ENCODE measurements around the gene SHLD2.

SHLD2 gene

DNA sequence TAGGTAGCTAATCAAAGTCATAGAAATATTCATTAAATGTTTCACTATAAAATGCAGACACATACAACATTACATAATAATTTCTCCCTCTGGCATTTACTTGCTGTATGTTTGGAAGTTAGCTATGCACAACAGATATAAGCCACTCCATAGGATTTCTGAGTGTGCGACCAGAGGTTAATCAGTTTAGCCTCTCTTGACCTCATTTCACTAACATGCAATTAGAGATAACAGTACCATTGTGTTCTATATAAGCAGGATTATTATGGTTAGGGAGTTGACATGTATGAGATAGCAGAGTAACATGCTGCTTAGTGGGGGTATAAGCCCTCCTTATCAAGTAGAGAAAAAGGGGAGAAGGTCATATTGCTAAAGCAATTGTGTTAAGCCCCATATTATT, 26.7 kb upstream of the SHLD2 start:
- TF ChIP-seq YY1 (IDR thresholded peaks at IDR 0.05; ENCODE audit: low read depth), result no peak
- no peak for TF ChIP-seq EGR1 (IDR thresholded peaks at IDR 0.05)
- TF ChIP-seq CREB1 (IDR thresholded peaks at IDR 0.05; ENCODE audit: low read depth), result no peak

DNA sequence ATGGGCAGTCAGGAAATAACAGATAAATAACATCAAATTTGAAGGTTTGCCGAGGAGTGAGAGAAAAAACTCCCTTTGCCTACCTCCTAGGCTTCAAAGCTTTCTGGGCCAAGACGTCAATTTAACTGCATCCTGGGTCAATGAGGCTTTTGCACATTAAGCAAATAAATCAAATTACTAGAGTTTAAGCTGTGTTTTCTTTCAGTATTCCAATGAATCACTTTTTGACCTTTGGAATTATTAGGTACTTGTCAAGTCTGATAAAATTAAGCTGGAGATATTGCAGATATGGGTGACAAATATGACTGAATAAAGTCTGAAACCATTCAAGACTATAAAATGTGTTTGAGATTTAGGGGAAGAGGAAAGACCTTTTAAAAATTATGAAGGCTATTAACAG, 22.6 kb upstream of the SHLD2 start:
- TF ChIP-seq TEAD4 (IDR thresholded peaks at IDR 0.05) (no peak), EGR1 (IDR thresholded peaks at IDR 0.05) (no peak), TCF12 (IDR thresholded peaks at IDR 0.05; ENCODE audit: low read depth) (no peak), TAF1 (IDR thresholded peaks at IDR 0.05; ENCODE audit: low read depth) (no peak), YY1 (IDR thresholded peaks at IDR 0.05; ENCODE audit: low read depth) (no peak), CEBPB (IDR thresholded peaks at IDR 0.05) (no peak), CREB1 (IDR thresholded peaks at IDR 0.05; ENCODE audit: low read depth) (no peak), FOXM1 (IDR thresholded peaks at IDR 0.05; ENCODE audit: borderline replicate concordance, low read depth) (no peak), ZBTB7A (IDR thresholded peaks at IDR 0.05; ENCODE audit: low read depth) (no peak), EP300 (IDR thresholded peaks at IDR 0.05; ENCODE audit: borderline replicate concordance) (no peak), RAD21 (IDR thresholded peaks at IDR 0.05; ENCODE audit: low read depth) (no peak), NFIC (IDR thresholded peaks at IDR 0.05) (no peak)
- TF ChIP-seq, protein P1, sequence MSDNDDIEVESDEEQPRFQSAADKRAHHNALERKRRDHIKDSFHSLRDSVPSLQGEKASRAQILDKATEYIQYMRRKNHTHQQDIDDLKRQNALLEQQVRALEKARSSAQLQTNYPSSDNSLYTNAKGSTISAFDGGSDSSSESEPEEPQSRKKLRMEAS (IDR thresholded peaks at IDR 0.05), result no peak
- TF ChIP-seq, protein P2, sequence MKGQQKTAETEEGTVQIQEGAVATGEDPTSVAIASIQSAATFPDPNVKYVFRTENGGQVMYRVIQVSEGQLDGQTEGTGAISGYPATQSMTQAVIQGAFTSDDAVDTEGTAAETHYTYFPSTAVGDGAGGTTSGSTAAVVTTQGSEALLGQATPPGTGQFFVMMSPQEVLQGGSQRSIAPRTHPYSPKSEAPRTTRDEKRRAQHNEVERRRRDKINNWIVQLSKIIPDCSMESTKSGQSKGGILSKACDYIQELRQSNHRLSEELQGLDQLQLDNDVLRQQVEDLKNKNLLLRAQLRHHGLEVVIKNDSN (IDR thresholded peaks at IDR 0.05), result no peak
- TF ChIP-seq, protein P3, sequence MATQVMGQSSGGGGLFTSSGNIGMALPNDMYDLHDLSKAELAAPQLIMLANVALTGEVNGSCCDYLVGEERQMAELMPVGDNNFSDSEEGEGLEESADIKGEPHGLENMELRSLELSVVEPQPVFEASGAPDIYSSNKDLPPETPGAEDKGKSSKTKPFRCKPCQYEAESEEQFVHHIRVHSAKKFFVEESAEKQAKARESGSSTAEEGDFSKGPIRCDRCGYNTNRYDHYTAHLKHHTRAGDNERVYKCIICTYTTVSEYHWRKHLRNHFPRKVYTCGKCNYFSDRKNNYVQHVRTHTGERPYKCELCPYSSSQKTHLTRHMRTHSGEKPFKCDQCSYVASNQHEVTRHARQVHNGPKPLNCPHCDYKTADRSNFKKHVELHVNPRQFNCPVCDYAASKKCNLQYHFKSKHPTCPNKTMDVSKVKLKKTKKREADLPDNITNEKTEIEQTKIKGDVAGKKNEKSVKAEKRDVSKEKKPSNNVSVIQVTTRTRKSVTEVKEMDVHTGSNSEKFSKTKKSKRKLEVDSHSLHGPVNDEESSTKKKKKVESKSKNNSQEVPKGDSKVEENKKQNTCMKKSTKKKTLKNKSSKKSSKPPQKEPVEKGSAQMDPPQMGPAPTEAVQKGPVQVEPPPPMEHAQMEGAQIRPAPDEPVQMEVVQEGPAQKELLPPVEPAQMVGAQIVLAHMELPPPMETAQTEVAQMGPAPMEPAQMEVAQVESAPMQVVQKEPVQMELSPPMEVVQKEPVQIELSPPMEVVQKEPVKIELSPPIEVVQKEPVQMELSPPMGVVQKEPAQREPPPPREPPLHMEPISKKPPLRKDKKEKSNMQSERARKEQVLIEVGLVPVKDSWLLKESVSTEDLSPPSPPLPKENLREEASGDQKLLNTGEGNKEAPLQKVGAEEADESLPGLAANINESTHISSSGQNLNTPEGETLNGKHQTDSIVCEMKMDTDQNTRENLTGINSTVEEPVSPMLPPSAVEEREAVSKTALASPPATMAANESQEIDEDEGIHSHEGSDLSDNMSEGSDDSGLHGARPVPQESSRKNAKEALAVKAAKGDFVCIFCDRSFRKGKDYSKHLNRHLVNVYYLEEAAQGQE (IDR thresholded peaks at IDR 0.05; ENCODE audit: low read depth), result no peak

DNA sequence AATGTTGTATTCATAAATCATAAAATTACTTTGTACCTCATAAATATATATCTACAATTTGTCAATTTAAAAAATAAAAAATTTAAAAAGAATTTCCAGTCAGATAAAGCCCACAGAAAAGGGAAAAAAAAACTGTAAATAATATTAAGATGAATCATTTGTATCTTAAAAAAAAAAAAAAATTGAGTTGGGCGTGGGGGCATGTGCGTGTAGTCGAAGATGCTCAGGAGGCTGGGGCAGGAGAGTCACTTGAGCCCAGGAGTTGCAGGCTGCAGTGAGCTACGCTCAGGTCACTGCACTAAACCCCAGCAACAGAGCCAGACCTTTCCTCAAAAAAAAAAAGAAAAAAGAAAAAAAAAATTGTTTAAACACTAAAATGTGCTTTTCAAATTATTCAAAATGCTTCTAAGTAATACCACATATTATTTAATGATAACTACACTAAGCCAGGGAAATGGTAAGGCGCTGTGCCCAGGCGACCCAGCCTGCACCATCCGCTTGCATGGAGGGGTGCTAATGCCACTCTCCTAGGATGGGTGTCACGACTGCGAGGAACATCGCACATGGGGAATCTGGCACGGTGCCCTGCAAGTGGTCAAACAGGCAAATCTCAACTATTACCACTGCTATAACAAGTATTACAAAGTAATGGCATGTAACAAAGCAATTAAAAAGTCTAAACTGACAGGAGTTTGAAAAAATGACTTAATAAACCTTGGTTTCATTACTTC, 15.7 kb upstream of the SHLD2 start:
- TF ChIP-seq, protein P1 (IDR thresholded peaks at IDR 0.05), result no peak
- TF ChIP-seq NFIC (IDR thresholded peaks at IDR 0.05), result peak; percentile 47; the same call in 1 of the 2 replicates

DNA sequence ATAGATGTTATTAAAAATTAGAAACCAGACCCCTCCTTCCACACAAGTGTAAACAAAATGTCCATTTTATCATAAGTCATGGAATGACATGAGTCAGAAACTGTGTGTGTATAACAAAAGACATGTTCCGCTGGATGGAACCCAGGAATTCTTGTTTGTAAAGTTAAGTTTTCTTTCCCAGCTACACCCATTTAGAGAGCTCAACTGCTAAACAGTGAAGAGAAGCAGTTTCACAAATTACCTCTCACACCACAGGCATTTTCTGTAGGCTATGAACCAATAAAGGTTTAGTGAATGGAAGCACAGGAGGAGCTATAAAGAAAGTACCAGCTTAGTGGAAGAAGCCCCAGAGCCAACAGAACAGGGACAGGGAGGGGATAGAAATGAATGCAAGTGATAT, 12.8 kb upstream of the SHLD2 start:
- TF ChIP-seq RAD21 (IDR thresholded peaks at IDR 0.05; ENCODE audit: low read depth) (0 out of 2 replicates have a peak, but pooled peaks have one; percentile 11), TEAD4 (IDR thresholded peaks at IDR 0.05) (peak; percentile 70), FOXM1 (IDR thresholded peaks at IDR 0.05; ENCODE audit: borderline replicate concordance, low read depth) (peak; percentile 36; the same call in 1 of the 2 replicates), EP300 (IDR thresholded peaks at IDR 0.05; ENCODE audit: borderline replicate concordance) (peak; percentile 46; the same call in 1 of the 2 replicates)
- TF ChIP-seq, protein P1 (IDR thresholded peaks at IDR 0.05), result peak; percentile 27; the same call in 1 of the 2 replicates

DNA sequence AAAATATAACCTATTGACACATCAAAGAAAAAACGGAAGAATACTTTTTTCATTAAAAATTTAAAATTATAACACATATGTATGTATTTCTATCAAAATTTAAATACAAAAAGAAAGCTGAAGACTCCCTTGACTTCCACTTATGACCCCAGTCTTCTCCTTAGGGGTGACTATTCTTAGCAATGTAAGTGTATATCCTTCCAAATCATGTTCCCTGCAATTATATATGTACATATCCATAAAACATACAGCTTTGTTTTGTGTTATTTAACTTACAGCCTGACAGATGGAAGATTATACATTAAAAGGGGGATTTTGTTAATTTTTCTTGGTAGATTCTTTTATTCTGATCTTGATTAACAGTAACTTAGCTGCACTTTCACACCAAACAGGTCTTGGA, 9.5 kb upstream of the SHLD2 start:
- TF ChIP-seq CREB1 (IDR thresholded peaks at IDR 0.05; ENCODE audit: low read depth) (no peak), TEAD4 (IDR thresholded peaks at IDR 0.05) (no peak), FOXM1 (IDR thresholded peaks at IDR 0.05; ENCODE audit: borderline replicate concordance, low read depth) (no peak), TAF1 (IDR thresholded peaks at IDR 0.05; ENCODE audit: low read depth) (no peak)
- TF ChIP-seq, protein P2 (IDR thresholded peaks at IDR 0.05), result no peak
- TF ChIP-seq, protein P1 (IDR thresholded peaks at IDR 0.05), result no peak

DNA sequence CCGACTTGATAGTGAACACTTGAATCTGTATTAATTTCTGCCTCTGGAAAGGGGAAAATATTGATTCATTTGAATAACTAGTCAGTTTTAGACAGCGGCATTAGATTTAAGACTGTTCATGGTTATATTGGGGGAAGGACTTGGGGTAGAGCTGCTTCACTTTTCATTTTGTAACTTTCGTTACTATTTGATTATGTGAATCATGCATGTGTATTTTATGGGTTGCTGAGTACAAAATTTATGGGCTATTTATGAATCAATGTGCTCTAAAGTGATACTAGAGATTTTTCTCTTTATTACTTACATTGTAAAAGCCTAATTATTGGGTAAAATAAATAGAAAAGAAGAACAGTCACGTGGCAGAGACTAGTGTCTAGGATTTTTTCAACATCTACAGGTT, 5.3 kb upstream of the SHLD2 start:
- no peak for TF ChIP-seq TEAD4 (IDR thresholded peaks at IDR 0.05)
- TF ChIP-seq, protein P3 (IDR thresholded peaks at IDR 0.05; ENCODE audit: low read depth), result no peak
- no peak for TF ChIP-seq EP300 (IDR thresholded peaks at IDR 0.05; ENCODE audit: borderline replicate concordance)
- no peak for TF ChIP-seq EGR1 (IDR thresholded peaks at IDR 0.05)
- TF ChIP-seq, protein P1 (IDR thresholded peaks at IDR 0.05), result no peak
- TF ChIP-seq, protein P2 (IDR thresholded peaks at IDR 0.05), result no peak
- no peak for TF ChIP-seq YY1 (IDR thresholded peaks at IDR 0.05; ENCODE audit: low read depth)
- no peak for TF ChIP-seq TCF12 (IDR thresholded peaks at IDR 0.05; ENCODE audit: low read depth)
- TF ChIP-seq CREB1 (IDR thresholded peaks at IDR 0.05; ENCODE audit: low read depth), result no peak
- no peak for TF ChIP-seq TAF1 (IDR thresholded peaks at IDR 0.05; ENCODE audit: low read depth)
- no peak for TF ChIP-seq CEBPB (IDR thresholded peaks at IDR 0.05)
- TF ChIP-seq NFIC (IDR thresholded peaks at IDR 0.05), result no peak
- TF ChIP-seq FOXM1 (IDR thresholded peaks at IDR 0.05; ENCODE audit: borderline replicate concordance, low read depth), result no peak
- no peak for TF ChIP-seq RAD21 (IDR thresholded peaks at IDR 0.05; ENCODE audit: low read depth)
- TF ChIP-seq ZBTB7A (IDR thresholded peaks at IDR 0.05; ENCODE audit: low read depth), result no peak
